VCaP (cell line): ENCODE data around the gene TBC1D8.

Experiments
- H3K27ac ChIP-seq: fragments of 450-650 bp; 2 replicates; pipeline ENCODE4 v1.5.1; 2017
- CTCF ChIP-seq: fragments of 450-650 bp; conservative IDR thresholded peaks from 2 replicates; pipeline ENCODE4 v1.5.1; 2017; ENCODE audit warnings: mild to moderate bottlenecking, moderate library complexity

TBC1D8 gene

GRCh38 chr2:100983201-100983600 is 168.0 kb downstream of the TBC1D8 start:
- H3K27ac ChIP-seq: no peak overlapping the region
- TF ChIP-seq CTCF: no peak

GRCh38 chr2:100982431-100982861 is 168.7 kb downstream of the TBC1D8 start:
- no peak overlapping the region for H3K27ac ChIP-seq
- TF ChIP-seq CTCF: no peak

GRCh38 chr2:100981011-100981410 is 170.2 kb downstream of the TBC1D8 start:
- no peak overlapping the region for H3K27ac ChIP-seq
- no peak for TF ChIP-seq CTCF

GRCh38 chr2:100980046-100980445 is 171.1 kb downstream of the TBC1D8 start:
- no peak for TF ChIP-seq CTCF
- H3K27ac ChIP-seq: no peak overlapping the region

GRCh38 chr2:100978582-100979191 is 172.5 kb downstream of the TBC1D8 start:
- peak overlapping the region; percentile 9; the same call in 1 of the 2 replicates for H3K27ac ChIP-seq
- no peak for TF ChIP-seq CTCF

GRCh38 chr2:100977511-100977910 is 173.7 kb downstream of the TBC1D8 start:
- H3K27ac ChIP-seq: no peak overlapping the region
- TF ChIP-seq CTCF: no peak

GRCh38 chr2:100976645-100977391 is 174.4 kb downstream of the TBC1D8 start:
- no peak for TF ChIP-seq CTCF
- no peak overlapping the region for H3K27ac ChIP-seq
